ENCODE data around the gene BCORL1. TPM values are rescaled to one million over a fixed set of nuclear protein-coding genes. Genes with fewer than 3 reads are reported as not detected.

BCORL1 gene
- total RNA-seq, 1 experiment from 2014 or later: 32.2 TPM

- H2AFZ ChIP-seq: no peak overlapping the region
- POLR2A ChIA-PET (ENCODE audit: unreplicated experiment): no interaction called here
- no peak overlapping the region for H3K27ac ChIP-seq
- no peaks in the 10 kb centered on the region for H3K4me1 ChIP-seq (replicated peaks; ENCODE audit: insufficient read depth)
- H4K20me1 ChIP-seq (ENCODE audit: insufficient read depth): no peaks in the 10 kb centered on the region
- H3F3A ChIP-seq (ENCODE audit: insufficient read depth, low read depth): no peaks in the 10 kb centered on the region
- H3K36me3 ChIP-seq (ENCODE audit: low read depth): no peaks in the 10 kb centered on the region
- no peak for DNase-seq
- H3K79me2 ChIP-seq (ENCODE audit: low read depth): no peaks in the 10 kb centered on the region
- H3K9me2 ChIP-seq (ENCODE audit: insufficient read depth): no peaks in the 10 kb centered on the region
- BruUV-seq (replicated peaks): no TSS peak
- no peaks in the 10 kb centered on the region for H3K9me3 ChIP-seq (ENCODE audit: insufficient read depth, low read depth)
- CTCF ChIA-PET: no interaction called here
- no peak for TF ChIP-seq CTCF (conservative IDR thresholded peaks at IDR 0.05)
- no peak for TF ChIP-seq EZH2 (IDR thresholded peaks at IDR 0.05; ENCODE audit: low read depth)
- no peak overlapping the region for H3K4me3 ChIP-seq
- H3K4me2 ChIP-seq: no peak overlapping the region
- H3K27me3 ChIP-seq (ENCODE audit: insufficient read depth, low read depth): peaks cover 9% of the 10 kb centered on the region
- intact Hi-C loops (cut with micrococcal nuclease; ENCODE audit: unreplicated experiment): no loop called here
These were observed 37.3 kb upstream of the BCORL1 start for GRCh38 chrX:129945131-129945530.

- H3K36me3 ChIP-seq (ENCODE audit: low read depth): no peaks in the 10 kb centered on the region
- no peak overlapping the region for H2AFZ ChIP-seq
- no peak overlapping the region for H3K27ac ChIP-seq
- no peak overlapping the region for H3K4me2 ChIP-seq
- H3K27me3 ChIP-seq (ENCODE audit: insufficient read depth, low read depth): no peaks in the 10 kb centered on the region
- no peaks in the 10 kb centered on the region for H4K20me1 ChIP-seq (ENCODE audit: insufficient read depth)
- no peaks in the 10 kb centered on the region for H3K79me2 ChIP-seq (ENCODE audit: low read depth)
- H3K9me2 ChIP-seq (ENCODE audit: insufficient read depth): no peaks in the 10 kb centered on the region
- no TSS peak for BruUV-seq (replicated peaks)
- no peaks in the 10 kb centered on the region for H3K9me3 ChIP-seq (ENCODE audit: insufficient read depth, low read depth)
- H3F3A ChIP-seq (ENCODE audit: insufficient read depth, low read depth): peaks cover 5% of the 10 kb centered on the region; the same call in 1 of the 2 replicates
- ChIA-PET CTCF (no interaction called here), POLR2A (ENCODE audit: unreplicated experiment) (no interaction called here)
- H3K4me3 ChIP-seq: no peak overlapping the region
- TF ChIP-seq EZH2 (IDR thresholded peaks at IDR 0.05; ENCODE audit: low read depth) (no peak), CTCF (conservative IDR thresholded peaks at IDR 0.05) (no peak)
- peaks cover 6% of the 10 kb centered on the region; the same call in 1 of the 2 replicates for H3K4me1 ChIP-seq (replicated peaks; ENCODE audit: insufficient read depth)
- intact Hi-C loops (cut with micrococcal nuclease; ENCODE audit: unreplicated experiment): no loop called here
- DNase-seq: no peak
These were observed 29.1 kb upstream of the BCORL1 start for GRCh38 chrX:129953334-129953648.

GRCh38 chrX:129953881-129954280, 28.6 kb upstream of the BCORL1 start:
- no peaks in the 10 kb centered on the region for H3K9me3 ChIP-seq (ENCODE audit: insufficient read depth, low read depth)
- no peak overlapping the region for H3K4me2 ChIP-seq
- CTCF ChIA-PET: no interaction called here
- BruUV-seq (replicated peaks): no TSS peak
- intact Hi-C loops (cut with micrococcal nuclease; ENCODE audit: unreplicated experiment): no loop called here
- H3K4me1 ChIP-seq (replicated peaks; ENCODE audit: insufficient read depth): peaks cover 6% of the 10 kb centered on the region; the same call in 1 of the 2 replicates
- H2AFZ ChIP-seq: no peak overlapping the region
- POLR2A ChIA-PET (ENCODE audit: unreplicated experiment): no interaction called here
- TF ChIP-seq CTCF (conservative IDR thresholded peaks at IDR 0.05) (no peak), EZH2 (IDR thresholded peaks at IDR 0.05; ENCODE audit: low read depth) (no peak)
- no peaks in the 10 kb centered on the region for H3K27me3 ChIP-seq (ENCODE audit: insufficient read depth, low read depth)
- H3F3A ChIP-seq (ENCODE audit: insufficient read depth, low read depth): peaks cover 7% of the 10 kb centered on the region; the same call in 1 of the 2 replicates
- H3K36me3 ChIP-seq (ENCODE audit: low read depth): no peaks in the 10 kb centered on the region
- H3K79me2 ChIP-seq (ENCODE audit: low read depth): no peaks in the 10 kb centered on the region
- H4K20me1 ChIP-seq (ENCODE audit: insufficient read depth): no peaks in the 10 kb centered on the region
- H3K27ac ChIP-seq: no peak overlapping the region
- no peak for DNase-seq
- H3K4me3 ChIP-seq: no peak overlapping the region
- no peaks in the 10 kb centered on the region for H3K9me2 ChIP-seq (ENCODE audit: insufficient read depth)
